Prostate gland (tissue), 2 donors: ENCODE data around the gene FGA. TPM values are rescaled to one million over a fixed set of nuclear protein-coding genes. Genes with fewer than 3 reads are reported as not detected.

Experiments used
- DNase-seq: peaks from one replicate; pipeline ENCODE4 v3.0.0-alpha.2; 2019; ENCODE audit warnings: low spot score
- H3K27ac ChIP-seq, 2 donors: fragments of 200-600 bp; sonication (generic); 2 replicates each; pipeline ENCODE4 v1.5.1; 2017 to 2019
- H3K27me3 ChIP-seq: fragments of 200-600 bp; sonication (generic); replicated peaks from 2 replicates; pipeline ENCODE4 v1.5.1; 2019; ENCODE audit not compliant: insufficient read depth
- H3K36me3 ChIP-seq, 2 donors: fragments of 200-600 bp; sonication (generic); 1 replicate in 1 of 2; 2 replicates in 1 of 2; pipeline versions ENCODE4 v1.5.1 to v1.8.1; 2017 to 2019
- H3K4me1 ChIP-seq: fragments of 200-600 bp; sonication (generic); replicated peaks from 2 replicates; pipeline ENCODE4 v1.5.1; 2019
- H3K4me3 ChIP-seq, 2 donors: fragments of 200-600 bp; sonication (generic); 2 replicates each; pipeline ENCODE4 v1.5.1; 2017 to 2019
- H3K9me3 ChIP-seq: fragments of 200-600 bp; sonication (generic); 2 replicates; pipeline ENCODE4 v1.5.1; 2017
- CTCF ChIP-seq, 4 experiments: fragments of 200-600 bp in 2 of 4; fragments of 450-650 bp in 2 of 4; sonication (generic) in 2 of 4; IDR thresholded peaks; 1 replicate in 3 of 4; 2 replicates in 1 of 4; pipeline ENCODE4 v1.5.1; 2016 to 2019; ENCODE audit warnings: antibody characterized with exemption in 4 of 4, mild to moderate bottlenecking in 2 of 4, moderate library complexity in 2 of 4
- POLR2A ChIP-seq: fragments of 450-650 bp; IDR thresholded peaks from one replicate; pipeline ENCODE4 v1.6.1; 2016; ENCODE audit warnings: antibody characterized with exemption, mild to moderate bottlenecking
- POLR2AphosphoS5 ChIP-seq: sonication (generic); formaldehyde crosslinking; IDR thresholded peaks from one replicate; pipeline ENCODE4 v1.6.1; 2017; ENCODE audit warnings: antibody characterized with exemption
- WGBS: methylation state at CpG from one replicate; pipeline ENCODE4 v1.1.5; 2018; 5-methylcytosine and 5-hydroxymethylcytosine counted together
- intact Hi-C: fragments of 100-400 bp; cut with DNase I; formaldehyde crosslinking; loops from one replicate; pipeline ENCODE4 v1.14.2; 2022
- total RNA-seq, 2 donors: library from RNA; depleted of rRNA; stranded (reverse); fragments of >200 nt; gene quantifications; one replicate each; pipeline ENCODE4 v1.1.0, GENCODE V29; 2016

FGA gene
- total RNA-seq, 2 donors from 2014 or later, result 0.68 TPM; not detected in 1

DNA sequence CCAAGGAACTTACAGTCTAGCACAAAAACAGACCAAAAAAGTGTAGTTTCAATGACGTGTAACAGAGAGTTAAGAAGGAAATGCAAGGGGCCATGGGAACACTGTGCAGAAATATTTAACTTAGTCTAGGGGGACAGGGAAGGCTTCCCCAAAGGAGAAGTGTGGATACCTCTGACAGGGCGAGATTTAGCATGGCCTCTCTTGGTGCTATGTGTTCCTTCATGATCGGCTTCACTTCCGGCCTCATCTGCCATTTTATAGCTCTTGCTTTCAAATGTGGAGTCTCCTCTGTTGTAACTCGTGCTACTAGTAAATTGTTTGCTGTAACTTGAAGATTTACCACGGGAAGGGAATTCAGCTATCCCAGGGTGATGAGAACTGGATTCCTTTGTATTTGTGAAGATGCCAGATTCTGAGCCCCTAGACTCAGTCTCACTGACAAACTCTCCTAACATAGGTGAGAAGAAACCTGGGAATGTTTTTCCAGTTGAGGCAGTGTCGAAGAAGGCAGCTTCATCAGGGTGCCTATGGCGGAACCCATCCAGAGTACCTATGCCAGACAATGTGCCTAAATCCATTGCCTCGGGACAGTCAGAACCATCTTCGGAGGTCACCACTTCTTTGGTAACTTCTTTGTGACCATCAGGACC is 5.0 kb downstream of the FGA start:
- H3K27me3 ChIP-seq, result no peaks in the 10 kb centered on the region
- intact Hi-C loops, result no loop called here
- H3K36me3 ChIP-seq, result no peaks in the 10 kb centered on the region
- WGBS, result 88% methylated on average over 10 of the region's 10 CpGs
- no peak for DNase-seq
- TF ChIP-seq POLR2AphosphoS5 (no peak), POLR2A (no peak), CTCF (IDR thresholded peaks at IDR 0.05) (no peak)
- no peak overlapping the region for H3K27ac ChIP-seq
- no peaks in the 10 kb centered on the region for H3K4me1 ChIP-seq
- H3K9me3 ChIP-seq, result no peaks in the 10 kb centered on the region
- H3K4me3 ChIP-seq, result no peak overlapping the region

DNA sequence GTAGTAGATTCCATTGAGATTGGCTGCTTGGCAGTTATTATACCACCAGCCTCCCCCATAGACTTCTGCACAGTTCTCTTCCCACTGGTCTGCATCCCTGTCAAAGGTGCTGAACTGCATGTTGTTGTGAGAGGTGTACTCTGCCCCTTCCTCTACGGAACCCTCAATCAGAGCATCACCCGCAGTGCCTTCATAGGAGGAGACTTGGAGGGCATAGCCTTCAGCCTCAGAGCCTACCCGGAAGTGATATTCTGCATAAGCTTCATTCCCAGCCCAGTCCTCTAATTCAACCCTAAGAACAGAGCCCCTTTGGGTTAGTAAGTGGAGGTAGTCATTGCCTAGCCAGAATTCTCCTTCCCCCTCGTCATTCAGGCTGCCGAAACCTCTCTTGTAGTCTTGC is 6.3 kb downstream of the FGA start:
- 88% methylated on average over 5 of the region's 5 CpGs for WGBS
- no peak for TF ChIP-seq CTCF (IDR thresholded peaks at IDR 0.05)
- TF ChIP-seq POLR2AphosphoS5, result no peak
- TF ChIP-seq POLR2A, result no peak
- H3K4me1 ChIP-seq, result no peaks in the 10 kb centered on the region
- no peaks in the 10 kb centered on the region for H3K9me3 ChIP-seq
- H3K36me3 ChIP-seq, result no peaks in the 10 kb centered on the region
- intact Hi-C loops, result no loop called here
- no peak overlapping the region for H3K4me3 ChIP-seq
- no peak for DNase-seq
- no peaks in the 10 kb centered on the region for H3K27me3 ChIP-seq
- H3K27ac ChIP-seq, result no peak overlapping the region

DNA sequence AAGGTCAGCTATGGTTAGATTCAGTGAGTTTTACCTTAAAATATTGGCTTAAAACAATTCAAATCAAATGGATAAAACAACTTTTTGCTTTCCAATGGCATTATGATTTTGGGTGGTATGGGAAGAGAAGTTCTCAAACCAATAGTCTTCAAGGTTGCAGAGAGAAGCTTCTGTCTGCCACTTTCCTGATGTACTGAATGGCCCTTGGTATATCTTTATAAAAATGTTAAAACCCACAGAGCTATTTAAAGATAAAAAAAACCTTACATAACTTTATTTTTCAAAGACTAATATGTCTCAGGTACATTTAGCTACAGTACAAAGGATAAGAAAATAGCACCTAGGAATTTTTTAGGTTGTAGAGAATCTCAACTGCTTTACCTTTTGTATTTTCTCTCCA is 6.9 kb downstream of the FGA start:
- intact Hi-C loops, result no loop called here
- no peak for DNase-seq
- TF ChIP-seq POLR2AphosphoS5, result no peak
- no peak for TF ChIP-seq POLR2A
- TF ChIP-seq CTCF (IDR thresholded peaks at IDR 0.05), result no peak
- H3K27me3 ChIP-seq, result no peaks in the 10 kb centered on the region
- H3K4me1 ChIP-seq, result no peaks in the 10 kb centered on the region
- H3K4me3 ChIP-seq, result no peak overlapping the region
- H3K27ac ChIP-seq, result no peak overlapping the region
- no peaks in the 10 kb centered on the region for H3K9me3 ChIP-seq
- H3K36me3 ChIP-seq, result no peaks in the 10 kb centered on the region

GRCh38 chr4:154583230-154583629 is 7.3 kb downstream of the FGA start:
- 92% methylated on average over 3 of the region's 3 CpGs for WGBS
- TF ChIP-seq CTCF (IDR thresholded peaks at IDR 0.05), result no peak
- no peak for TF ChIP-seq POLR2AphosphoS5
- no peak for TF ChIP-seq POLR2A
- Histone ChIP-seq H3K27me3 (no peaks in the 10 kb centered on the region), H3K27ac (no peak overlapping the region), H3K4me3 (no peak overlapping the region), H3K36me3 (no peaks in the 10 kb centered on the region), H3K9me3 (no peaks in the 10 kb centered on the region), H3K4me1 (no peaks in the 10 kb centered on the region)
- no peak for DNase-seq
- intact Hi-C loops, result no loop called here

DNA sequence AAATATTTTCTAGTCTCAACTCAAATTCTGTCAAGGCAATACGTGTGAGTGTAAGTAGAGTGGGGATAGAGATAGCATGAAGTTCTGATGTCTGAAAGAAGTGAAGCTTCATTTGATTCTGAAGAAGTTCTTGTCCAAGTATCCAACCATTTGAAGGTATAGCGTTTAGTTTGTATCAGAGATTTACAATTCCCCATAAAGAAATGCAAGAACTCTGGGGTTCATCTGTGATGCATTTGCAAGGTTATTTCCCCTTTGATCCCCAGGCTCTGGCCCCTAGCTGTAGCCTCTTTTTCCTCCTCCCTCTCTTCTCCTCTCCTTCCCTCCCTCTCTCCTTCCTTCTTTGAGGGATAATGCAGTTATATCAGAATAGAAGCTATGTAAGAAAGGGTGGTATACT is 7.8 kb downstream of the FGA start:
- no peak for DNase-seq
- no peaks in the 10 kb centered on the region for H3K27me3 ChIP-seq
- no peak overlapping the region for H3K27ac ChIP-seq
- intact Hi-C loops, result no loop called here
- H3K4me1 ChIP-seq, result no peaks in the 10 kb centered on the region
- no peak for TF ChIP-seq POLR2AphosphoS5
- no peaks in the 10 kb centered on the region for H3K36me3 ChIP-seq
- 81% methylated on average over 2 of the region's 2 CpGs for WGBS
- no peak overlapping the region for H3K4me3 ChIP-seq
- H3K9me3 ChIP-seq, result no peaks in the 10 kb centered on the region
